ENCODE results near the gene KRTAP2-2. TPM values are rescaled to one million over a fixed set of nuclear protein-coding genes. Genes with fewer than 3 reads are reported as not detected.
"Not testable (repeated sequence)": the region's sequence is repeated elsewhere in the genome, so short reads cannot be mapped to it uniquely, and the experiment has no call there.

The KRTAP2-2 gene, protein sequence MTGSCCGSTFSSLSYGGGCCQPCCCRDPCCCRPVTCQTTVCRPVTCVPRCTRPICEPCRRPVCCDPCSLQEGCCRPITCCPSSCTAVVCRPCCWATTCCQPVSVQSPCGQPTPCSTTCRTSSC
- polyA plus RNA-seq (ENCODE audit: low read depth in 6 of 6): not detected

DNA sequence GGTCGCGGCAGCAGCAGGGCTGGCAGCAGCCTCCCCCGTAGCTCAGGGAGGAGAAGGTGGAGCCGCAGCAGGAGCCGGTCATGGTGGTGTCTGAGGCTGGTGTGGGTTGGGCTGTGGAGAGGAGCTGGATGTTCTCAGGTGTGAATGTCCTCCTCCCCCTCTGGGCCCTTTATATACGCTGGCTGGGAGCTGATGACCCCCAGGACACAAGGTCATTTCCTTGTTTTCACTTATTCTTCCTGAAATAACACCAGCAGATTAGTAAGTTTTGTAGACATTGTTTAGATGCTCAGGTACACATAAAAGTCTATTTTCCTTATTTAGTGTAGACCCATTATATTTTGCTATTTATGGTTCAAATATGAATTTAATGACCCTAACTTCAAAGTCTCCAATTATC lies at the start of gene KRTAP2-2:
TSS of gene KRTAP2-2 (minus strand) at position 101 of the 400 bp plus-strand sequence. CDS start at position 82, 19 bp downstream.
- H3K9me3 Mint-ChIP-seq; H3K4me3 Mint-ChIP-seq; H3K4me1 Mint-ChIP-seq; ATAC-seq (ENCODE audit: low read depth in 2 of 2); DNase-seq: not testable (repeated sequence)
- Mint-ChIP-seq H3K36me3 (peaks cover 0 to 14% of the 10 kb centered on the region in 2 donors), H3K27ac (peak within 1 kb of the TSS in 1 of 6 donors; percentile 13), H3K27me3 (peaks cover 26 to 40% (median 27%) of the 10 kb centered on the region in 3 donors)

DNA sequence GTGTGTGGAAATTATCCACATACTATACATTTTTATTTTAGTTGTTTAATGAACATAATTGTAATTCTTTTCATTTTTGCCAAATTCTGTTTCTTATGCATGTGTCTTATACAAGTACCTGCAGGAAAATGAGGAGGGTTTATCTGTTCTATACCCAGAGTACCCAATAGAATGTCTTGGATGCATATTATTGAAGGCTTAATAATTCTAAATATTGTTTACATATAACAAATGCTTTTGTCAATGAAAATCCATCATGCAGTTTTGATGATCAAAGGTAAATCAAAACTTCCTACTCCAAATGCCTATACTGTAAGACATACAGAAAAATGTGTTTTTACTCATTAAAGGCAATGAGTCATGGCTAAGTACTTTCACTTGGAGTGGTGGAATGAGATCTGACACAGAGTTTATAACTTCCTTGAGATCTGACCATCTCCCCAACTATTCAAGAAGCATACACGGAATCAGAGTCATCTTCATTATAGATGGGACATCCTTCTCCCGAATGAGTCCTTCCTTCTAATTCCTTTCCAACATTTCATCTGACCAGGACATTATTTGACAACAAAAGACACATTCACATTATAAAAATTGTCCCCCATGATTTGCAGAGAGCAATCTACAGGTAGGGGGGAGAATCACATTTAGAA lies 49.5 kb upstream of the KRTAP2-2 start:
- not testable (repeated sequence) for DNase-seq; H3K4me3 Mint-ChIP-seq; H3K27ac Mint-ChIP-seq; H3K27me3 Mint-ChIP-seq; H3K9me3 Mint-ChIP-seq; H3K36me3 Mint-ChIP-seq; ATAC-seq (ENCODE audit: low read depth in 2 of 2)
- H3K4me1 Mint-ChIP-seq: peaks cover 36 to 50% (median 39%) of the 10 kb centered on the region in 3 donors

DNA sequence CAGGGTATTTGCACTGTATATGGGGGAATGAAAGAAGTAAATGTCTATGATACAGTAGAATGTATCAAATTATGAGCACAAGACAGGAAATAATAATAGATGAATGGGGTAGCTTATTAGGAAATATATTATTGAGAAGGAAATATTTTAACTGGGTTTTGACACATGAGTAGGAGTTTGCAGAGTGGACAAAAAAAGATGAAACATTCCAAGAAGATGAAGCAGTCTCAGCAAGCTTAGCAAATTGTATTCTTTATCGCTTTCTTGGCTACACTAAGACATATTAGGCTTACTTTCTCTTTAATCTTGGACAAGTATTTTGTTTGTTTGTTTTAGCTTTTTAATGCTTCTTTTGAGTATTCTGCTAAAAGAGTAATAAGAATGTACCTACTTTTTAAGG lies 48.9 kb upstream of the KRTAP2-2 start:
- Mint-ChIP-seq H3K27me3 (no peaks in the 10 kb centered on the region), H3K36me3 (no peaks in the 10 kb centered on the region), H3K4me1 (peaks cover 33 to 48% (median 39%) of the 10 kb centered on the region in 3 donors), H3K9me3 (no peaks in the 10 kb centered on the region), H3K27ac (peak overlapping the region in 2 of 6 donors; percentile 11 to 51), H3K4me3 (no peak overlapping the region)
- DNase-seq (no peak), ATAC-seq (ENCODE audit: low read depth in 2 of 2) (no peak)

DNA sequence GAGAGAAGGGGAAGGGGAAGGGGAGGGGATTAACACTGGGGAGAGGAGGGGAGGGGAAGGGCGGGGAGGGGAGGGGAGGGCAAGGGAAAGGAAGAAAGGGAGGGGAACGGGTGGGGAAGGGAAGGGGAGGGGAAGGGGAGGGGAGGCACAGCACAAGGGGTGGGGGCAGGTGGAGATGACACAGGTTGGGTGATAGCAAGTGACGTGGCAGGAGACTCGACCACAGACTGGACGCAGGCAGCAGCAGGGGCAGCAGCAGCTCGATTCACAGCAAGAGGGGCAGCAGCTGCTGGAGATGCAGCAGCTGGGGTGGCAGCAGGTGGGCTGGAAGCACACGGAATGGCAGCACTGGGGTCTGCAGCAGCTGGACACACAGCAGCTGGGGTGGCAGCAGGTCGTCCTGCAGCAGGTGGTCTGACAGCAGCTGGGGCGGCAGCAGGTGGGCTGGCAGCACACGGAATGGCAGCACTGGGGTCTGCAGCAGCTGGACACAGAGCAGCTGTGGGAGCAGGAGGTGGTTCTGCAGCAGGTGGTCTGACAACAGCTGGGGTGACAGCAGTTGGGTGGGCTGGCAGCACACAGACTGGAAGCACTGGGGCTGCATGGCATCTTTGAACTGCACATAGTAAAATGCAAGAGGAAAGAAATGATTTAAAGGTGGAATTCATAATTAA lies 46.7 kb upstream of the KRTAP2-2 start, which contains the start of gene KRTAP4-16:
TSS of gene KRTAP4-16 (minus strand) at position 624 of the 674 bp plus-strand sequence. CDS start at position 624, 0 bp downstream.
- H3K9me3 Mint-ChIP-seq: no peaks in the 10 kb centered on the region
- H3K27ac Mint-ChIP-seq: peak within 1 kb of the TSS in 4 of 6 donors; percentile 57 to 81 (median 72)
- no peaks in the 10 kb centered on the region for H3K36me3 Mint-ChIP-seq
- DNase-seq (no peak), ATAC-seq (ENCODE audit: low read depth in 2 of 2) (no peak)
- peaks cover 0 to 10% (median 9%) of the 10 kb centered on the region in 3 donors for H3K27me3 Mint-ChIP-seq
- peak within 1 kb of the TSS in 3 of 8 donors; percentile 35 to 67 (median 47) for H3K4me3 Mint-ChIP-seq
- H3K4me1 Mint-ChIP-seq: peaks cover 19 to 41% (median 25%) of the 10 kb centered on the region in 3 donors

DNA sequence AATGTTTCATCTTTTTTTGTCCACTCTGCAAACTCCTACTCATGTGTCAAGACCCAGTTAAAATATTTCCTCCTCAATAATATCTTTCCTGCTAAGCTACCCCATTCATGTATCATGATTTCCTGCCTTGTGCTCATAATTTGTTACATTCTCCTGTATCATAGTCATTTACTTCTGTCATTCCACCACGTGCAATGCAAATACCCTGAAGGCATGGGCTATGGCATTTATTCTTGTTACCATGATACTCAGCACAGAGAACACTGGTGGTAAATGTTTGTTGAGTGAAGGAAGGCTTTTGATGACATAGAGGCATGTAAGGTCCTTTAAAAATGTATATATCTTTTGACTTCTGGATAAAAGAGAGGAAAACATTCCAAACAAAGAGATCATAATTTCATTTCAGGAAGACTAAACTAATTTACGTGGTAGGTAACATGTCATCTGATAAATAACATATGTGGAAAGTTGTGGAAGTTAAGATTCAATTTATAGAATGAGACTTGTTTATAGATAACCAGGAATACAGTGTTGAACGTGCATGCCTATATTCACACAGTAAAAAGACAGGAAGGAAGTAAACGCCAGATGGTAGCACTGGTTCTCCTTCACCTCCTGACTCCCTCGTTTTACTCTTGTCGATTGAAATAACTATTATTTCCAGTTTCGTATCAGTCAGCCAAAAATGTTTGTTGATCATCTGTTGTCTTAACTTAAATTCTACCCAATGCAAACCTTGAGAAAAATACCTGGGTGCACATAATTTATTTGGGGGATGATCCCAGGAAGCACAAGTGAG lies 44.9 kb upstream of the KRTAP2-2 start:
- not testable (repeated sequence) for DNase-seq, H3K9me3 Mint-ChIP-seq, H3K27me3 Mint-ChIP-seq, H3K36me3 Mint-ChIP-seq
- peaks cover 19 to 36% (median 24%) of the 10 kb centered on the region in 3 donors for H3K4me1 Mint-ChIP-seq
- peak overlapping the region; percentile 15 to 91 (median 74) for H3K27ac Mint-ChIP-seq
- H3K4me3 Mint-ChIP-seq: peak overlapping the region in 5 of 8 donors; percentile 48 to 82 (median 70)
- ATAC-seq (ENCODE audit: low read depth in 2 of 2): peak; percentile 93 to 98

DNA sequence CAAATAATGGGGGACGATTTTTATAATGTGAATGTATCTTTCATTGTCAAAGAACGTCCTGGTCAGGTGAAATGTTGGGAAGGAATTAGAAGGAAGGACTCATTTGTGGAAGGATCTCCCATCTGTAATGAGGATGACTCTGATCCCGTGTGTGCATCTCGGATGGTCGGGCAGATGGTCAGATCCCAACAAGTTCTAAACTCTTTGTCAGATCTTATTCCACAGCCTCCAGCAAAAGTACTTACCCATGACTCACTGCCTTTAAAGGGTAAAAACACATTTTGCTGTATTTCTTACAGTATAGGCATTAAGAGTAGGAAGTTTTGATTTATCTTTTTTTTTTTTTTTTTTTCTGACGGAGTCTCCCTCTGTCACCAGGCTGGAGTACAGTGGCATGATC lies 43.5 kb upstream of the KRTAP2-2 start:
- H3K4me3 Mint-ChIP-seq: no peak overlapping the region
- H3K4me1 Mint-ChIP-seq: peaks cover 19 to 36% (median 24%) of the 10 kb centered on the region in 3 donors
- H3K27me3 Mint-ChIP-seq: peaks cover 0 to 10% (median 10%) of the 10 kb centered on the region in 3 donors
- no peak for DNase-seq
- H3K27ac Mint-ChIP-seq: peak overlapping the region in 1 of 6 donors; percentile 54
- peaks cover 0 to 2% (median 0%) of the 10 kb centered on the region in 7 donors for H3K9me3 Mint-ChIP-seq
- H3K36me3 Mint-ChIP-seq: no peaks in the 10 kb centered on the region
- ATAC-seq (ENCODE audit: low read depth in 2 of 2): no peak

DNA sequence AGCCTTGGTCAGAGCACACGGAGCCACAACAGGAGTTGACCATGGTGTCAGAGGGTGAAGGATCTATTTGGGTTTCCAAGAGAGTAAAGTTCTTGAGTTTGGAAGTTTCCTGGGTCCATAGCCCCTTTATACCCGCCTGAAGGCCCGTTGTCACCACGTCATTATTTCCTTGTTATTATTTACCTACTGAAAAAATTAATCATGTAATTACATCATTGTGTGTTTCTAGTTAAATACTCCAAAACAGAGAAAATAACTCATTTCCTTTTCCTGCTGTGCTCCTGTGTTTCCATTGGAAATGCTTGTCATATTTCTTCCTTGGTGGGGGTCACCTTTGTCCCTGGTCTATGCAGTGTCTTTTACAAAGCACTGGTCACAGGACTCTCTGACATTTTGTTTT lies 43.0 kb upstream of the KRTAP2-2 start, which contains the start of gene KRTAP4-8:
TSS of gene KRTAP4-8 (minus strand) at position 101 of the 400 bp plus-strand sequence. CDS start at position 43, 58 bp downstream.
- DNase-seq (no peak), ATAC-seq (ENCODE audit: low read depth in 2 of 2) (no peak)
- no peak within 1 kb of the TSS for H3K4me3 Mint-ChIP-seq
- peaks cover 0 to 10% (median 10%) of the 10 kb centered on the region in 3 donors for H3K27me3 Mint-ChIP-seq
- H3K27ac Mint-ChIP-seq: peak within 1 kb of the TSS in 3 of 6 donors; percentile 16 to 56 (median 54)
- H3K9me3 Mint-ChIP-seq: peaks cover 0 to 6% (median 1%) of the 10 kb centered on the region in 7 donors
- peaks cover 19 to 36% (median 24%) of the 10 kb centered on the region in 3 donors for H3K4me1 Mint-ChIP-seq
- no peaks in the 10 kb centered on the region for H3K36me3 Mint-ChIP-seq

DNA sequence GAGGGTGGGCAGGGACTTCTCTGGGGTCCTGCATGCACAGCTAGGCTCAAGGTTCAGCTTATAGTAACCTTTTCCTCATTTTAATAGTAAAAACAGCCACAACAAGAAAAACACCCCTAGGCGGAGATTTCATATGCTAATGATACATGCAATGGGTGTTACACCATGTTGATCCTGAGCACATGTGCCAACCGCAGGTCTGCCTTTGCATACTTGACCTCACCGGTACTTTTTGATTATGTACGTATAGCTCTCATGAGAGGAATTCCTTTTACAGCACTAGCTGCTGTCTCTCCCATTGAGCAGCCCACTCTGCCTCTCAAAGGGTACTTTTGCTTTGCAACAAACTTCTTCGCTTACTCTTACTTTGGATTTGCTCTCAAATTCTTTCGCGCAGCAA lies 41.0 kb upstream of the KRTAP2-2 start:
- ATAC-seq (ENCODE audit: low read depth in 2 of 2) (no peak), DNase-seq (no peak)
- H3K9me3 Mint-ChIP-seq: peaks cover 0 to 10% (median 6%) of the 10 kb centered on the region in 7 donors
- peaks cover 13 to 23% (median 16%) of the 10 kb centered on the region in 3 donors for H3K4me1 Mint-ChIP-seq
- peaks cover 0 to 10% (median 10%) of the 10 kb centered on the region in 3 donors for H3K27me3 Mint-ChIP-seq
- H3K4me3 Mint-ChIP-seq: no peak overlapping the region
- no peaks in the 10 kb centered on the region for H3K36me3 Mint-ChIP-seq
- H3K27ac Mint-ChIP-seq: peak overlapping the region in 3 of 6 donors; percentile 49 to 85 (median 49)

DNA sequence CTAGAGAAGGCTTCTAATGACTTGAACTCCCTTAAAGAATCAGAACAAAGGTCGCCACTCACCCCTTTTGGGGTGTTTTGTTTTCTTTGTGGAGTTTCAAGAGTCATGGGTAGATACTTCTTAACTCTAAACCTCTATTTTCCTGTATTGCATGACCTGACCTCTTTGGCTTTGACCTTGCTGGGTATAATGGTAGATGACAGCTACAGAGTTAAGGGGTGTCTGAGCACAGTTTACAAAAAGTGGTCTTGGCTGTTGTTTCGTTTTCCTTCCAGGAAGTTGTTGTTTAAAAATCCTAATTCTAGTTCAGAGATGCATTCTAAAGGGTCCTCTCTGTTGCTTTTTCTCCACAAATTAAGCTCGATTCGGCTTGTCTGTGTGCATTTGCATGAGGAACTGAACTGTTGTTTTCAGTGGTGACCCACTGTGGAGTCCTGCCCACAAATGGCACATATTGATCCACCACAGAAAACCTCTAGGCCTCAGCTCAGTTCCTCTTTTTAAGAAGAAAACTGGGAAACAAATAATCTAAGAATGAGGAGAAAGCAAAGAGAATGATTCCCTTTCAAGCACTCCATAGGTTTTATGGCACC lies 33.8 kb upstream of the KRTAP2-2 start:
- ATAC-seq (ENCODE audit: low read depth in 2 of 2): peak; percentile 46 to 75
- not testable (repeated sequence) for DNase-seq, H3K4me3 Mint-ChIP-seq, H3K27ac Mint-ChIP-seq, H3K9me3 Mint-ChIP-seq, H3K27me3 Mint-ChIP-seq, H3K4me1 Mint-ChIP-seq, H3K36me3 Mint-ChIP-seq

DNA sequence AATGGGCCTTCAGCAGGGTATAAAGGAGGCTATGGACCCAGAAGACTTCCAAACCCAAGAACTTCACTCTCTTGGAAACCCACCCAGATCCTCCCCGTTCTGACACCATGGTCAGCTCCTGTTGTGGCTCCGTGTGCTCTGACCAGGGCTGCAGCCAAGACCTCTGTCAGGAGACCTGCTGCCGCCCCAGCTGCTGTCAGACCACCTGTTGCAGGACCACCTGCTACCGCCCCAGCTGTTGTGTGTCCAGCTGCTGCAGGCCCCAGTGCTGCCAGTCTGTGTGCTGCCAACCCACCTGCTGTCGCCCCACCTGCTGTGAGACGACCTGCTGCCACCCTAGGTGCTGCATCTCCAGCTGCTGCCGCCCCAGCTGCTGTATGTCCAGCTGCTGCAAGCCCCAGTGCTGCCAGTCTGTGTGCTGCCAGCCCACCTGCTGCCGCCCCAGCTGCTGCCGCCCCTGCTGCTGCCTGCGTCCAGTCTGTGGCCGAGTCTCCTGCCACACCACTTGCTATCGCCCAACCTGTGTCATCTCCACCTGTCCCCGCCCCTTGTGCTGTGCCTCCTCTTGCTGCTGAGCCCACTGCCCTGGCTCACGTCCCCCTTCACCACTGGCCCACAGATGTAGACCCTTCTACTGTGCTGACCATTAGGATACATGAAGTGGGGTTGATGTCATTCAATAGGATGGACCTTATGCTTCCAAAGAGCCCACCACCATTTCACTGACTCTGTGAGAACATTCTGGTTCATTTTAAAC lies 29.2 kb upstream of the KRTAP2-2 start, which contains the start of gene KRTAP4-7:
TSS of gene KRTAP4-7 (plus strand) at position 51 of the 757 bp plus-strand sequence. CDS start at position 108, 57 bp downstream.
- not testable (repeated sequence) for H3K4me1 Mint-ChIP-seq; H3K36me3 Mint-ChIP-seq; H3K27ac Mint-ChIP-seq; DNase-seq; H3K9me3 Mint-ChIP-seq; ATAC-seq (ENCODE audit: low read depth in 2 of 2)
- H3K4me3 Mint-ChIP-seq: peak within 1 kb of the TSS in 1 of 8 donors; percentile 78
- peaks cover 8 to 15% (median 14%) of the 10 kb centered on the region in 3 donors for H3K27me3 Mint-ChIP-seq

DNA sequence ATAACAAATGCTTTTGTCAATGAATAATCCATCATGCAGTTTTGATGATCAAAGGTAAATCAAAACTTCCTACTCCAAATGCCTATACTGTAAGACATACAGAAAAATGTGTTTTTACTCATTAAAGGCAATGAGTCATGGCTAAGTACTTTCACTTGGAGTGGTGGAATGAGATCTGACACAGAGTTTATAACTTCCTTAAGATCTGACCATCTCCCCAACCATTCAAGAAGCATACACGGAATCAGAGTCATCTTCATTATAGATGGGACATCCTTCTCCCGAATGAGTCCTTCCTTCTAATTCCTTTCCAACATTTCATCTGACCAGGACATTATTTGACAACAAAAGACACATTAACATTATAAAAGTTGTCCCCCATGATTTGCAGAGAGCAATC lies 28.4 kb upstream of the KRTAP2-2 start:
- not testable (repeated sequence) for H3K9me3 Mint-ChIP-seq; H3K27ac Mint-ChIP-seq; DNase-seq; H3K36me3 Mint-ChIP-seq; H3K4me1 Mint-ChIP-seq; H3K4me3 Mint-ChIP-seq; ATAC-seq (ENCODE audit: low read depth in 2 of 2)
- peaks cover 8 to 22% (median 15%) of the 10 kb centered on the region in 3 donors for H3K27me3 Mint-ChIP-seq

DNA sequence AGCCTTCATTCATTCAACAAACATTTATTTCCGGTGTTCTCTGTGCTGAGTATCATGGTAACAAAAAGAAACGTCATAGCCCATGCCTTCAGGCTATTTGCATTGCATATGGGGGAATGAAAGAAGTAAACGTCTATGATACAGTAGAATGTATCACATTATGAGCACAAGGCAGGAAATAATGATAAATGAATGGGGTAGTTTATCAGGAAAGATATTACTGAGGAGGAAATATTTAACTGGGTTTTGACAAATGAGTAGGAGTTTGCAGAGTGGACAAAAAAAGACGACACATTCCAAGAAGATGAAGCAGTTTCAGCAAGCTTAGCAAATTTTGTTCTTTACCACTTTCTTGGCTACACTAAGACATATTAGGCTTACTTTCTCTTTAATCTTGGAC lies 27.6 kb upstream of the KRTAP2-2 start:
- Mint-ChIP-seq H3K27me3 (peaks cover 9 to 26% (median 15%) of the 10 kb centered on the region in 3 donors), H3K9me3 (no peaks in the 10 kb centered on the region), H3K27ac (no peak overlapping the region), H3K4me3 (no peak overlapping the region), H3K36me3 (no peaks in the 10 kb centered on the region), H3K4me1 (no peaks in the 10 kb centered on the region)
- DNase-seq: no peak
- no peak for ATAC-seq (ENCODE audit: low read depth in 2 of 2)
